Ascending aorta (tissue), 2 donors: ENCODE measurements around the gene CCDC188. TPM values are rescaled to one million over a fixed set of nuclear protein-coding genes. Genes with fewer than 3 reads are reported as not detected.

Source experiments
- DNase-seq, 2 donors: peaks; one replicate each; pipeline ENCODE4 v3.0.0-alpha.2; 2019; ENCODE audit warnings: low spot score in 2 of 2
- H3K27ac ChIP-seq, 2 donors: fragments of 200-600 bp; sonication (generic); one replicate each; pipeline ENCODE4 v1.5.1; 2016 to 2017; ENCODE audit warnings: mild to moderate bottlenecking in 1 of 2
- H3K27me3 ChIP-seq: fragments of 200-600 bp; sonication (generic); one replicate; pipeline ENCODE4 v1.5.1; 2017
- H3K36me3 ChIP-seq, 2 donors: fragments of 200-600 bp; sonication (generic); one replicate each; pipeline ENCODE4 v1.5.1; 2016
- H3K4me1 ChIP-seq, 2 donors: fragments of 200-600 bp; sonication (generic); one replicate each; pipeline ENCODE4 v1.5.1; 2016 to 2017; ENCODE audit warnings: mild to moderate bottlenecking in 1 of 2
- H3K4me3 ChIP-seq, 2 donors: fragments of 200-600 bp; sonication (generic); one replicate each; pipeline ENCODE4 v1.5.1; 2016 to 2017; ENCODE audit warnings: mild to moderate bottlenecking in 1 of 2
- H3K9me3 ChIP-seq, 2 donors: fragments of 200-600 bp; sonication (generic); one replicate each; pipeline ENCODE4 v1.5.1; 2016
- CTCF ChIP-seq, 3 experiments: fragments of 200-600 bp in 2 of 3; fragments of 450-650 bp in 1 of 3; sonication (generic) in 2 of 3; IDR thresholded peaks; one replicate each; pipeline ENCODE4 v1.5.1; 2016 to 2019; ENCODE audit warnings: antibody characterized with exemption in 3 of 3, mild to moderate bottlenecking in 1 of 3, moderate library complexity in 1 of 3
- intact Hi-C: fragments of 100-400 bp; cut with DNase I; formaldehyde crosslinking; loops from one replicate; pipeline ENCODE4 v1.15.1; 2023
- total RNA-seq: library from RNA; depleted of rRNA; stranded (reverse); fragments of >200 nt; gene quantifications from one replicate; pipeline ENCODE4 v1.1.0, GENCODE V29; 2016

CCDC188 gene
- total RNA-seq, 1 donor from 2014 or later: not detected

- TF ChIP-seq CTCF (IDR thresholded peaks at IDR 0.05): no peak
- peak overlapping the region; percentile 82 to 100 for H3K4me3 ChIP-seq
- intact Hi-C loops: loop anchor here (1.0 to 10.0 kb wide), 4 partner anchors 15 to 723 kb away; partner anchors contain the start of genes MED15, PI4KA, SNAP29 and TANGO2
- H3K36me3 ChIP-seq: peaks cover 5 to 6% of the 10 kb centered on the region in 2 donors
- H3K27ac ChIP-seq: peak overlapping the region; percentile 57 to 70
- no peaks in the 10 kb centered on the region for H3K9me3 ChIP-seq
- H3K4me1 ChIP-seq: peaks cover 28 to 47% of the 10 kb centered on the region in 2 donors
- H3K27me3 ChIP-seq: no peaks in the 10 kb centered on the region
- DNase-seq: no peak
Measured at GRCh38 chr22:20131859-20132685, 18.8 kb downstream of the CCDC188 start.

- no peaks in the 10 kb centered on the region for H3K27me3 ChIP-seq
- peak within 1 kb of the TSS; percentile 82 to 100 for H3K4me3 ChIP-seq
- H3K36me3 ChIP-seq: peaks cover 8 to 9% of the 10 kb centered on the region in 2 donors
- no peaks in the 10 kb centered on the region for H3K9me3 ChIP-seq
- peak within 1 kb of the TSS; percentile 90 to 98 for H3K27ac ChIP-seq
- DNase-seq: no peak
- intact Hi-C loops: loop anchor here (1.0 to 10.0 kb wide), 4 partner anchors 14 to 723 kb away; partner anchors contain the start of genes MED15, PI4KA, SNAP29 and TANGO2
- H3K4me1 ChIP-seq: peaks cover 26 to 41% of the 10 kb centered on the region in 2 donors
- no peak for TF ChIP-seq CTCF (IDR thresholded peaks at IDR 0.05)
Measured at GRCh38 chr22:20131597-20131858, 19.3 kb downstream of the CCDC188 start, which contains the start of gene ZDHHC8. TSS of gene ZDHHC8 (plus strand) at chr22:20131804. CDS start at chr22:20131948, 144 bp downstream.

- Histone ChIP-seq H3K4me3 (peak overlapping the region; percentile 82 to 100), H3K27ac (peak overlapping the region; percentile 90 to 98), H3K4me1 (peaks cover 23 to 37% of the 10 kb centered on the region in 2 donors), H3K36me3 (peaks cover 14 to 15% of the 10 kb centered on the region in 2 donors), H3K27me3 (no peaks in the 10 kb centered on the region), H3K9me3 (no peaks in the 10 kb centered on the region)
- no peak for TF ChIP-seq CTCF (IDR thresholded peaks at IDR 0.05)
- intact Hi-C loops: loop anchor here (1.0 to 10.0 kb wide), 4 partner anchors 14 to 724 kb away; partner anchors contain the start of genes MED15, PI4KA, SNAP29 and TANGO2
- DNase-seq: peak; percentile 21 to 93
Measured at GRCh38 chr22:20130731-20131596, 19.9 kb downstream of the CCDC188 start.

- TF ChIP-seq CTCF (IDR thresholded peaks at IDR 0.05): no peak
- H3K36me3 ChIP-seq: peaks cover 20 to 21% of the 10 kb centered on the region in 2 donors
- intact Hi-C loops: loop anchor here (5.0 to 10.0 kb wide), 3 partner anchors 108 to 724 kb away; partner anchors contain the start of genes MED15, PI4KA, SNAP29 and TANGO2
- DNase-seq: no peak
- H3K4me1 ChIP-seq: peaks cover 21 to 30% of the 10 kb centered on the region in 2 donors
- H3K27ac ChIP-seq: peak overlapping the region; percentile 90 to 98
- H3K9me3 ChIP-seq: no peaks in the 10 kb centered on the region
- no peaks in the 10 kb centered on the region for H3K27me3 ChIP-seq
- peak overlapping the region; percentile 82 to 100 for H3K4me3 ChIP-seq
Measured at GRCh38 chr22:20130319-20130718, 20.5 kb downstream of the CCDC188 start.

GRCh38 chr22:20129747-20130014 is 21.2 kb downstream of the CCDC188 start:
- Histone ChIP-seq H3K36me3 (peaks cover 24 to 28% of the 10 kb centered on the region in 2 donors), H3K9me3 (no peaks in the 10 kb centered on the region), H3K27me3 (no peaks in the 10 kb centered on the region), H3K4me1 (peaks cover 18 to 24% of the 10 kb centered on the region in 2 donors), H3K4me3 (no peak overlapping the region), H3K27ac (no peak overlapping the region)
- TF ChIP-seq CTCF (IDR thresholded peaks at IDR 0.05): no peak
- intact Hi-C loops: loop anchor here (5.0 to 10.0 kb wide), 3 partner anchors 107 to 725 kb away; partner anchors contain the start of genes MED15, PI4KA, SNAP29 and TANGO2
- DNase-seq: no peak
